ENCODE data around the gene FEZ2. TPM values are rescaled to one million over a fixed set of nuclear protein-coding genes. Genes with fewer than 3 reads are reported as not detected.
"Not testable (repeated sequence)": the region's sequence is repeated elsewhere in the genome, so short reads cannot be mapped to it uniquely, and the experiment has no call there.

FEZ2 gene, protein sequence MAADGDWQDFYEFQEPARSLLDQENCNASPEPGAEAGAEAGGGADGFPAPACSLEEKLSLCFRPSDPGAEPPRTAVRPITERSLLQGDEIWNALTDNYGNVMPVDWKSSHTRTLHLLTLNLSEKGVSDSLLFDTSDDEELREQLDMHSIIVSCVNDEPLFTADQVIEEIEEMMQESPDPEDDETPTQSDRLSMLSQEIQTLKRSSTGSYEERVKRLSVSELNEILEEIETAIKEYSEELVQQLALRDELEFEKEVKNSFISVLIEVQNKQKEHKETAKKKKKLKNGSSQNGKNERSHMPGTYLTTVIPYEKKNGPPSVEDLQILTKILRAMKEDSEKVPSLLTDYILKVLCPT
- total RNA-seq = 17.2 and 18.6 TPM in 2 replicates

DNA sequence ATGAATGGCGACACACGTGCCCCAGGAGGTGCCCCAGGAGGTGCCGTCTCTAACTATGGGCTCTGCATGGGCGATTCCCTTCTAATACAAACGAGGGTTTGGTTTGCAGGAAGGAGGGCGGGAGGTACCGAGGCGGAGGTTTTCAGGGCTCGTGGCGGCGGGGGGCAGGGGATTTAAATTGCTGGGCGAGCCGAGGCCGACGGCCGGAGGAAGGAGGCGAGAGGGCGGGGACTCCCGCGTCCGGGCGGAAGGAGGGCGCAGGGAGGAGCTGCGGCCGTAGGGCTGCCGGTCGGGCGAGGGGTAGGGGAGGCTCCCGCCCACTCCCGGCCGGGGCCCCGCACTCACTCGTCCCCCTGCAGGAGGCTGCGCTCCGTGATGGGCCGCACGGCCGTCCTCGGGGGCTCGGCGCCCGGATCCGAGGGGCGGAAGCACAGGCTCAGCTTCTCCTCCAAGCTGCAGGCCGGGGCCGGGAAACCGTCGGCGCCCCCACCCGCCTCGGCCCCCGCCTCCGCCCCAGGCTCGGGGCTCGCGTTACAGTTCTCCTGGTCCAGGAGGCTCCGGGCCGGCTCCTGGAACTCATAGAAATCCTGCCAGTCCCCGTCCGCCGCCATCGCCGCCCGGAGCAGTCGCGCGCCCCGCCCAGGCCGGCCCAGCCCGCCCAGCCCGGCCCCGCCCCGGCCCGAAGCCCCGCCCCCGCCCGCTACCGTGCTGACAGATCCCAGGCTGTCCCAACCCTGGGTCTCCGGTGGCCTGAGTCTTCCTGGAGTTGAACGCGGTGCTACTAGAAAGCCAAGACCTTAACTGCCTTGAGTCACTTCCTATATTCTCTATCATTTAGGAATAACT lies at the start of gene FEZ2:
FEZ2 (minus strand) TSS at position 637 of the 846 bp plus-strand sequence; CDS start at position 611, 26 bp downstream.
- intact Hi-C loops (cut with micrococcal nuclease) = loop anchor here (2.0 to 10.0 kb wide), 4 partner anchors 240 to 487 kb away; partner anchors contain the start of genes CRIM1, GPATCH11, HEATR5B and STRN

DNA sequence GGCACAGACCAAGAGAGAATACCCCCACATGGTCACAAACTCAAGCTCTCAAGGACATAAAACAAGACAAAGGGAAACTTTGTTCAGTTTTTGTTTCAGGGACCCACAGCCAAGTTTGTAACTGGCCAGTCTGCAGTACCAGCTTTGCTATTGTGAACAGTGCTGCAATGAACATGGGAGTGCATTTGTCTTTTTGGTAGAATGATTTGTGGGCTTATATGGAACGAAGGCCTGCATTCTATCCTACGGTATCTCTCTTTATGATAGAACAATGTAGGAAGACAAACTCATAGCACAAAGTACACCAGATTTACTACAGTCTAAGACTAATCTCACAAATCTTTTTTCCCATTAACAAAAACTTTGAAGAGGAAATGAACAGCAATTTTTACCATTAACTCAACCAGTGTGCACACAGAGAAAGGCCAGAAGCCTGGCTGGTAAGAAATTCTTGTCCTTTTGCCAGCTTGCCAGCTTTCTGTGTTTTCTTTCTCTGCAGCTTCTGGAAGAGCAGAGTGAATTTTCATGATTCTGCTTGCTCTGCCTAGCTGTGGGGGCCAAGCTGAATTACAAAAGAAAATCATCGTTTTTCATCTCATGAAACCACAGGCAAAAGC lies 37.1 kb upstream of the FEZ2 start:
- intact Hi-C loops (cut with micrococcal nuclease) = no loop called here

DNA sequence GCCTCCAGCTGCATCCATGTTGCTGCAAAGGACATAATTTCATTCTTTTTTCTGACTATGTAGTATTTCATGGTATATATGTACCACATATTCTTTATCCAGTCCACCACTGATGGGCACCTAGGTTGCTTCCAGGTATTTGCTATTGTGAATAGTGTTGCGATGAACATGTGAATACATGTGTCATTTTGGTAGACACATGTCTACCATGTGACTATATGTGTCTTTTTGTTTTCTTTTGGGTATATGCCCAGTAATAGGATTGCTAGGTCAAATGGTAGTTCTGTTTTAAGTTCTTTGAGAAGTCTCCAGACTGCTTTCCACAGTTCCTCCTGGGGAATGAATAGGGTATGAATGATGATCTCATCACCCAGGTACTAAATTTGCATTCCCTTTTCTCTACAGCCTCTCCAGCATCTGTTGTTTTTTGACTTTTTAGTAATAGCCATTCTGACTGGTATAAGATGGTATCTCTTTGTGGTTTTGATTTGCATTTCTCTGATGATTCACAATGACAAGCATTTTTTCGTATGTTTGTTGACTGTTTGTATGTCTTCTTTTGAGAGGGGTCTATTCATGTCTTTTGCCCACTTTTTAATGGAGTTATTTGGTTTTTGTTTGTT lies 35.6 kb upstream of the FEZ2 start:
- intact Hi-C loops (cut with micrococcal nuclease) = no loop called here

DNA sequence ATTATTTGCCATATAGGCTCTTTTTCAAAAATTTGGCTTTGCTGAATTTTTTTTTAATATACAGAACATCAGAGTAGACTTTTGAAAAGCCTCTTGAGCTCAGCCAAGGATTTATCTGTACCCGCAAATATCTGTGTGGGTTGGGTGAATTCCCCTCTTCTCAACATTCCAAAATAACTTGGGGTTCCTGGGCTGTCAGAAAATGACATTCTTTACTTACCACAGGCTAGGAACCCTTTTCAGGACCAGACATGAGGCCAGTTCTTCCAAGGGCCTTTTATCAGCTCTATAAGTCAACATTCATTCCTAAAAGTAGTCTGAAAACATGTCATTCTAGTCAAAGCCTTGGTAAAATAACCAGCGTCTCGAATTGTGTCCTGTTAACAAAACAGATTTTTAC lies 28.8 kb upstream of the FEZ2 start:
- intact Hi-C loops (cut with micrococcal nuclease) = no loop called here

DNA sequence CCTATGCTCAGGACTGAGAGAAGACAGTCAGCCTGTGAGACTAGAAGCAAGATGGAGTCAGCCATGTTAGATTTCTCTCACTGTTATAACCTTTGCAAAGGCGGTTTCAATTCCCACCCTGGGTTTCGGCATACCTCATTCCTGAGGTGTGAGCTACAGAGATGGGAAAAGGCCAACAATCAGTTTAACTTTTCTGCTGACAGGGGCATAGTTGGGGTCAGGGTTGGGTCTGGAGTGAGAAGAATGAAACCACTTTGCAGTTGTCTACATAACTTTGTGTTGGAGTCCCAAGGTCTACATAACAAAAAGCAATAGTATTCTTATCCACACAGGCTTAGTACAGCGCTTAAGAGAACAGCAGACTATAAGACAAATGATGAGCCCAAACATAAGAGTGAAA lies 28.1 kb upstream of the FEZ2 start:
- intact Hi-C loops (cut with micrococcal nuclease) = no loop called here

DNA sequence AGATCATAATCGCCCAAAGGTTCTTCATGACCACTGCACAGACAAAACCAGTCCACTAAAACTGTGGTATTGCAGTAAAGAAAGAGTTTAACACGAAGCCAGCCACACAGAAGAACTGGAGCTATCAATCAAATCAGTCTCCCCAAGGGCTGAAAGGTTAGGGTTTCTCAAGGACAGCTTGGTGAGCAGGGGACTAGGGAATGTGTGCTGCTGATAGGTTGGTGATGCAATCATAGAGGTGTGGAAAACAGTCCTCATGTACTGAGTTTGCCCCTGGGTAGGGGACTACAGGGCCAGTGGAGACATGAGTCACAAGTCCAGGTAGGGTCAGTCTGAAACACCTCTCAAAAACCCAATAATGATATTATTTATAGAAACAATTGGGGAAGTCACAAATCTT lies 27.3 kb upstream of the FEZ2 start:
- intact Hi-C loops (cut with micrococcal nuclease) = no loop called here

DNA sequence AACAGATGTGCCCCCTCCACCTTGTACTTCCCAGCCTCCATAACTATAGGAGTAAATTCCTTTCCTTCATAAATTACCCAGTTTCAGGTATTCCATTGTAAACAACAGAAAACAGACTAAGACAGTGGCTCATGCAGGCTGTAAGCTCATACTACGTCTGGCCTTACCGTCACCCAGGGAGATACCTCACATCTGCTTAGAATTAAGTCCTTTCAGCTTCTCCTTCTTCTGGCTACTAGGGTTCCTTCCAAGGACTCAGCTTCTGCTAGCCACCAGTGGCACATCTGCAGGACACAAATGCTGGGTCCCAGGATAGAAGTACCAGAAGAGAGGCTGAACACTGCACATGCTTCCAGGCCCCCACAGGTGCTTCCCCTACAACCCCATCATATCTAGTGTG lies 22.4 kb upstream of the FEZ2 start:
- intact Hi-C loops (cut with micrococcal nuclease) = no loop called here

DNA sequence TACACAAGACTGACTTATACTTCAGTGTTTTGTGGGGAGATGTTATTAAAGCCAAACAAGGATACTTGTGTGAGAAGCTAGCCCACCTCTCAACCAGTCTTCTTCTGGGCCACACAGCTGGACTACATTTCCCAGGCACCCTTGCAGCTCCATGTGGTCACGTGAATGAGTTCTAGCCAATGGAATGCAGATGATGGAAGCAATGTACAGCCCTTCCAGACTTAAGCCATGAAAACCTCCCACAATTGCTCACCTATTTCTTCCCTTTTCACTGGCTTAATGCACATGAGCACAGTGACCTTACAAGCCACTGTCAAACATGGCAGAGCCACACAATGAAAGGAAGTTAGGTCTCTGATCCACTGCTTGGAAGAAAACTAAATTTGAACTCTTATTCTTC lies 20.4 kb upstream of the FEZ2 start:
- intact Hi-C loops (cut with micrococcal nuclease) = no loop called here

DNA sequence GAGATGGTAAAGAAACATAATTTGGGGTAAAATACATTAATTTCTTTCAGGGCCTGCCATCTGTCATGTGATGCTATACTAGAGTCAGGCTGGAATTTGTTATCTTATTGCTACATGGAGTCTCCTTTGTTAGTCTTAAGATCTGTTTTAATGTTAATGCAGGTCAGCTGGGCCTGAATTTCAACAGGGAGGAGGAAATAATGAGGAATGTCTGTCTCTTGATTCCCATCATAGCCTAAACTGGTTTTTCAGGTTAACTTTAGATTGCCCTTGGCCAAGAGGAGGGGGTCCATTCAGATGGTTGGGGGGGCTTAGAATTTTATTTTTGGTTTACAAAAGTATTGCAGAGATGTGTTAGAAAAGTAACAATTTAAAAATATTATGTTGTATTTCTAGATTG lies 19.0 kb upstream of the FEZ2 start:
- intact Hi-C loops (cut with micrococcal nuclease) = no loop called here

DNA sequence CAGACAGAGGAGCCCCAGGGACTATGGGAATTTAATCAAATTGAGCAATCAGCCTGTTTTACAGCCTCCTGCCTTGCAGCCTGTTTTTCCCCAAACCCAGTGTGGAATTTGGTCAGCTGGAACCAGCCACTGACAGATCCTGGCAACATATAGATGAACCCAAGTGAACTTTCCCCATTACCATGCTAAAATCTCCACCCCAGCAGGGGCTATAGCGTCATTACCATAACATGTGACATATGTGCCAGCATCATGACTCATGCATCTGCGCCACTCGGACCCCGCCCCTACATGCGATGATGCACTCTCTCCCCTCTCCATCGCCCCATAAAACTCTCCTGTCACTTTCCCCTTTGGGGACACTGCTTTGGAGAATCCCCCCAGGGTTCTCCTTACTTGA lies 17.3 kb upstream of the FEZ2 start:
- intact Hi-C loops (cut with micrococcal nuclease) = no loop called here

DNA sequence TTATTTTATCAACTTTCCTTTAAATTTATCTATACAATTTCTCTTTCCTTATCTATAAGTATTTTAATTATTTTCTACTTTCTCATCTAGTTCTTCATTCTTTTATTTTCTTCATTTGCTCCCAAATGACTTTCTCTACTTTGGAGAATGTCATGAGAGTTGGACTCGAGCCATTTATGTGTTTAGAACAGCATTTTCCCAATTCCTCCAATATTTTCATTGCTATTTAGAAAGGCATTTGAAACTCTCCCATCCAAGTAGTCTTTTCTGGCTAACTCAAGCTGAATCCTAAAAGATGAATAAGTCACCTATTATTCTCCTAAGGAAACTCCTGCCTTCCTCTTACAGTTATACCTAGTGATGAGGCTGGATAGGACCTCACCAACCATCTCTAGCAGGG lies 15.8 kb upstream of the FEZ2 start:
- intact Hi-C loops (cut with micrococcal nuclease) = no loop called here

DNA sequence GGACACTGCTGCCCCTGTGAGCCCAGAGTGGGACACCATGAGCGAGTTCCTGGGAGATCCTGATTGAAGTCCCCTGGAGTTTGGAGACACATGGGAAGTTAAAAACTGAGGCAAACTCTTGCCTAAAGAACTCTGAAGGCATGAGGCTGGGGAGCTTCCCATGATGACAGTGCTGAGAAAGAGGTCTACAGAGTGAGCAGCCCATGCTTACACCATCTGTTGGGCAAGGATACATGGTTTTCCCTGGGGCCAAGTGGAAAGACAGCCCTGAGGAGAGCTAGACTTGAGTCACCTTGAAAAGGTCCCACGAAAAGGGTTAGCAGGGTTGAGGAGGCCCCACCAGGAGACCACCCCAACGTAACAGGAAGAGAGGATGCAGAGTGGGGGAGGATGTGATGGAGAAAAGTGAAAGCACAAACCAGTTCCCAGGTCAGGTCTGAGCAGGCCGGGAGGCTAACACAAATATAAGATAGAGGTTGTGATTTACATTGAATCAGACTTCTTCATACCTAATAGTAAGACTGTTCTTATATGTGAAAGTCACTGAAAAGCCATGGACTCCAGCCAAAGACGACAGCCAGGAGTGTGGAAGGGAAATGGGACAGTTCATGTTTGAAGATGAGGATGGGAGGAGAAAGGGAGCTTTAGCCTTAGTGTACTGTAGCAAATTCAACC lies 13.5 kb upstream of the FEZ2 start:
- intact Hi-C loops (cut with micrococcal nuclease) = no loop called here

DNA sequence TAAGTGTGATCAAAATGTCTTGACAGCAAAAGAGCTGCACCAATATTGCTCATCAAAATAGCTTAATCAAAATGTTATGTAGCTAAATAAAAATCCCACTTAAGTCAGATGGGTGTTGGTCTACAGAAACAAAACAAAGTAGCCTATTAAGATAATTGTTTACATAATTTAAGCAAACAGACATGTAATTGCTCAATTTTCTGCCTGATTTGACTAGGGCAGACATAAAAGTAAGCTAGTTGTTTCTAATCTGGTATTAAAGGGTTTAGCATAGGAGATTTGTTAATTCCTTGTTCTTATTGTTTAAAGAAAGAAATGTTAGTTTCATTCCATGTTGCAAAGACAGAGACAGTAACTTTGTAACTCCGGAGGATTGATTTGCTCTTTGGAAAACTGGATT lies 11.5 kb upstream of the FEZ2 start:
- intact Hi-C loops (cut with micrococcal nuclease) = no loop called here

DNA sequence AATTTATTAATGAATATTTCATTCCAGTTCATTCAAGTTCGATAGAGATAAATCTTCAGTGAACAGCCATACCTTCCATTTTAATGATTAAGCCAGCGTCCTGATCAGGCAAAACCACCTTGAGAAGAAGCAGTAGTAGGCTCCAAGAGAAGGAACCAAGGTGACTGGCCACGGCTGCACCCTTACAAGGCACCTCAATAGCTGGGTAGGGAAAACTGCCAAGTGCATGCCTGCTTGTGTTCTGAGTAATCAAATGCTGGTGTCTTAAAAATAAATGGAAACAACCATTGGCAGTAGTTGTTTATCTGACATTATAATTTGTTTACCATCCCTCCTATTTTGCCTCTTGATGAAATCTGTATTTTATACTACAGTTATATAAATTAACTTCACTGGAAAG lies 10.0 kb upstream of the FEZ2 start:
- intact Hi-C loops (cut with micrococcal nuclease) = no loop called here

DNA sequence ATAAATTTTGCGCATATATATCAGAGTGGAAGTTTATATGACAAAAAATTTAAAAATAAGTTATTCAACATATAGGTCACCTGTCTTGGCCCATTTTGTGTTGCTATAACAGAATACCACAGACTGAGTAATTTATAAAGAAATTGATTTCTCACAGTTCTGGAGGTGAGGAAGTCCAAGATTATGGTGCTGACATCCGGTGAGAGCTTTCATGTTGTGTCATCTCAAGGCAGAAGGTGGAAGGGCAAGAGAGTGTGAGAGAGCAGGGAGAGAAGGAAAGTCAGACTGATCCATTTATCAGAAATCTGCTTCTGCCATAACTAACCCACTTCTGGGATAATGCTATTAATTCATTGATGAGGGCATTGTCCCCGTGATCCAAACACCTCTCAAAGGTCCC lies 9.0 kb upstream of the FEZ2 start:
- intact Hi-C loops (cut with micrococcal nuclease) = no loop called here

DNA sequence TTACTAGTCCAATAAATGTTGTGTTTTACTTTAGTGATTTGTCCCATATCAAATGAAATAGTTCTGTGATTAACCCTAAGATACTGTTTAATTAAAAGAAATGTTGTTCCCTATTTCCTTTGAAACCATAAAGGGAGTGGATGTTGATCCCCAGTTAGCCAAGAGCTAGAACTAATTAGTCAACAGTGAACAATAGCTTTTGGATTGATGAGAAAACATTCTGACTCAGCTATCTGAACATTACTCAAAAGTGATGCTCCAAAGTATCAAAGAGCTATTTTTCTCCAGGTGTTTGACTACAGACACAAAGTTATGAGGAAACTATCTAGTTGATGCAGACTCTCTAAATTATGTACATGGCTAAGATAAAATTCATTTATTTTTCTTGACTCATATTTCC lies 7.3 kb upstream of the FEZ2 start:
- intact Hi-C loops (cut with micrococcal nuclease) = no loop called here

DNA sequence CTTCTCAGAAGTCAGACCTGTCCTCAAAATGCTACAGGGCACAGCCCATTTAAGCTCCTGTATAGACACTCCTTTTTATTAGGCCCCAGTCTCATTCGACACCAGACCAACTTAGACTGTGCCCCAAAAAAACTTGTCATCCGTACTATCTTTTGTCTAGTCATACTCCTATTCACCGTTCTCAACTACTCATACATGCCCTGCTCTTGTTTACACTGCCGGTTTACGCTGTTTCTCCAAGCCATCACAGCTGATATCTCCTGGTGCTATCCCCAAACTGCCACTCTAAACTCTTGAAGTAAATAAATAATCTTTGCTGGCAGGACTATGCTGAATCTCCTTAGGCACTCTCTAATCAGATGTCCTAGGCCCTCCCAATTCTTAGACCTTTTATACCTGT lies 5.7 kb upstream of the FEZ2 start:
- intact Hi-C loops (cut with micrococcal nuclease) = not testable (repeated sequence)

DNA sequence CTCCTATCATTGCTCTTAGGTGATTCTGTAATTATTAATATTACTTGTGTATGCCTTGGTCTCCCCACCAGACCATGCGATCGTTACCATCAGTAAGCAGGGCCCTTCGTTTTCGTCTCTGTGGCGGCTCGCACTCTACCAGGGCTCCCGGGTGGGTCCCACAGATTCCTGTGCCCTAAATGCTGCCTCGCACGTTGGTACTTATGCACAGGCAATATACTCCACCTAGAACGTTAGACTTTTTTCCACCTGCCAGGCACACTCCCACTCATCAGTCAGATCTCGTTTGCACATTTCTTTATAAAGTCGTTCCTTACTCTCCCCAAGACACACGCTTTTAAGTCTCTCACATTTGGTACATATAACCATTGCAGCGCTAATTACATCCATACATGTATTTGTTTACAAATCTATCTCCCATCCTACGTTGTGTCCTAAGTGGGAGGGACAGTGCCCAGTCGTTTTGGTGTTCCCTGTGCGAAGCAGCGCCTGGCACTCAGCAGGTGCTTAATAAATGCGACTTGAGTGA lies 901 bp downstream of the FEZ2 start:
- intact Hi-C loops (cut with micrococcal nuclease) = loop anchor here (2.0 to 10.0 kb wide), 4 partner anchors 240 to 488 kb away; partner anchors contain the start of genes CRIM1, GPATCH11, HEATR5B and STRN

DNA sequence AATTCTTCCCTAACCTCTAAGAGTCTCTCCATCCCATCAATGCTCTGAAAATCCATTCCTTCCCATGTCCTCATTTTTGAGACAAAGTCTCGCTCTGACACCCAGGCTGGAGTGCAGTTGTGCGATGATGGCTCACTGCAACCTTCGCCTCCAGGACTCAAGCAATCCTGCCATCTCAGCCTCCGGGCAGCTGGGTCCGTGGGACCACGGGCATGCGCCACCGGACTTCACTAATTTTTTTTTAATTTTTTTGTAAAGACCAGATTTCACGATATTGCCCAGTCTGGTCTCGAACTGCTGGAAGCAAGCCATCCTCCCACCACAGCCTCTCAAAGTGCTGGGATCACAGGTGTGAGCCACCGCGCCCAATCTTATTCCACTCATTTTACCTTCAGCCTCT lies 1.6 kb downstream of the FEZ2 start:
- intact Hi-C loops (cut with micrococcal nuclease) = loop anchor here (2.0 to 10.0 kb wide), 4 partner anchors 239 to 488 kb away; partner anchors contain the start of genes CRIM1, GPATCH11, HEATR5B and STRN

DNA sequence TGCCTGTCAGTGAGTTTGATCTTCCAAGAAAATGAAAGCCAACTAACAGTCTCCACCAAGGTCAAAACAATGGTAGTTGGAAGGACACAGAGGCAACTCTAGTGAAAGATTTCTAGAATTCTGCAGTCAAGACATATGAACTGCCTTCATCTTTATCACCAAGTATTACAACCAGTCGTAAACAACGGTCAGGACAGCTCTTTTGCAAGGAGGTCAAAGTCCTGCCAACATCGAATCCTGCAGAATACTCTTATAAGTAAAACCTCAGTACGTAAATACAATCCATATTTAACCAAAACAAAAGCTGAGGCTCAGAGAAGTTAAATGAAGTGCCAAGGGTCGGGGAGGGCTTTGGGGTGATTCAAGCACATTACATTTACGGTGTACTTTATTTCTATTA lies 3.1 kb downstream of the FEZ2 start:
- intact Hi-C loops (cut with micrococcal nuclease) = loop anchor here (5.0 to 10.0 kb wide), 3 partner anchors 238 to 490 kb away; partner anchors contain the start of genes CRIM1, GPATCH11, HEATR5B and STRN

DNA sequence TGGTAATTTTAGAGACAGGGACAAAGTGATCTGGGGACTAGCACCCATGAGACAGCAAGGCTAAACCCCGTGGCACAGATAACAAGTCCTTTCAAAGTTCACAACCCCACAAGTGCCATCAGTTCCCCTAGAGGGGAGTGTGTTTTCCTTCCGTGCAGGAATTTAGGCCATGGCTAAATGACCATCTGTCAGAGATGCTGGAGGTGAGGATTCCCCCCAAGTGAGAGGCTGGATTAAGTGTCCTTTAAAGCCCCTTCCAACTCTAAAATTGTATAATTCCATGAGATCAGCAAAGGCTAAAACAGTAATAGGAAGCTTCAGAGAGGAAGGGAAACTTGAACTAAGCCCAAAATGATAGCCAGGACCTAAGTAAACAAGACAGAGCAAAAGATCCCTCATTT lies 8.7 kb downstream of the FEZ2 start:
- intact Hi-C loops (cut with micrococcal nuclease) = no loop called here
